ENCODE results near the gene LCMT2. TPM values are rescaled to one million over a fixed set of nuclear protein-coding genes. Genes with fewer than 3 reads are reported as not detected.

The LCMT2 gene
- total RNA-seq, 1 donor from 2014 or later = 9.6 TPM

DNA sequence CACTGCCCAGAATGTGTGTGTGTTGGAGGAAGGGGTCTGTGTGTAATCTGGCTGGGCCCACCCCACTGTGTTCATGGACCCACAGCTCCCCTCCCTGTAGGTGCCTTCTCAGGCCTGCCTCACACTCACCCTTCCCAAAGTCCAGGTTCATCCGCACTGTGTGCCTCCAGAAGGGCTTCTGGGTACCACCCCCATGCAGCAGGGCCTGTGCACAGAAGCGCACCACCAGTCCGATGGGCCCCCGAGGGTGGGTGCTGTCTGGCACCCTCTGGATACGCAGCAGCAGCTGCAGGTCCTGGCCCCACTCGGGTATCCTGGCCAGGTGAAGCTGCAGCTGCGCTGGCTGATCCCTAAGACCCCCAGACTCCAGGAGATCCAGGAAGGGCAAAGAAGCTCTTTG is 50.9 kb downstream of the LCMT2 start:
- DNase-seq (ENCODE audit: low spot score) = no peak
- Mint-ChIP-seq H3K27ac (ENCODE audit: unreplicated experiment) (no peak overlapping the region), H3K27me3 (ENCODE audit: unreplicated experiment) (peaks cover 8% of the 10 kb centered on the region), H3K4me1 (ENCODE audit: unreplicated experiment) (peaks cover 19% of the 10 kb centered on the region), H3K9me3 (ENCODE audit: unreplicated experiment) (no peaks in the 10 kb centered on the region), H3K4me3 (ENCODE audit: unreplicated experiment) (no peak overlapping the region), H3K36me3 (ENCODE audit: low read depth, unreplicated experiment) (peaks cover 8% of the 10 kb centered on the region)
- TF ChIP-seq, protein P1, sequence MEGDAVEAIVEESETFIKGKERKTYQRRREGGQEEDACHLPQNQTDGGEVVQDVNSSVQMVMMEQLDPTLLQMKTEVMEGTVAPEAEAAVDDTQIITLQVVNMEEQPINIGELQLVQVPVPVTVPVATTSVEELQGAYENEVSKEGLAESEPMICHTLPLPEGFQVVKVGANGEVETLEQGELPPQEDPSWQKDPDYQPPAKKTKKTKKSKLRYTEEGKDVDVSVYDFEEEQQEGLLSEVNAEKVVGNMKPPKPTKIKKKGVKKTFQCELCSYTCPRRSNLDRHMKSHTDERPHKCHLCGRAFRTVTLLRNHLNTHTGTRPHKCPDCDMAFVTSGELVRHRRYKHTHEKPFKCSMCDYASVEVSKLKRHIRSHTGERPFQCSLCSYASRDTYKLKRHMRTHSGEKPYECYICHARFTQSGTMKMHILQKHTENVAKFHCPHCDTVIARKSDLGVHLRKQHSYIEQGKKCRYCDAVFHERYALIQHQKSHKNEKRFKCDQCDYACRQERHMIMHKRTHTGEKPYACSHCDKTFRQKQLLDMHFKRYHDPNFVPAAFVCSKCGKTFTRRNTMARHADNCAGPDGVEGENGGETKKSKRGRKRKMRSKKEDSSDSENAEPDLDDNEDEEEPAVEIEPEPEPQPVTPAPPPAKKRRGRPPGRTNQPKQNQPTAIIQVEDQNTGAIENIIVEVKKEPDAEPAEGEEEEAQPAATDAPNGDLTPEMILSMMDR (IDR thresholded peaks at IDR 0.05; ENCODE audit: unreplicated experiment) = no peak

DNA sequence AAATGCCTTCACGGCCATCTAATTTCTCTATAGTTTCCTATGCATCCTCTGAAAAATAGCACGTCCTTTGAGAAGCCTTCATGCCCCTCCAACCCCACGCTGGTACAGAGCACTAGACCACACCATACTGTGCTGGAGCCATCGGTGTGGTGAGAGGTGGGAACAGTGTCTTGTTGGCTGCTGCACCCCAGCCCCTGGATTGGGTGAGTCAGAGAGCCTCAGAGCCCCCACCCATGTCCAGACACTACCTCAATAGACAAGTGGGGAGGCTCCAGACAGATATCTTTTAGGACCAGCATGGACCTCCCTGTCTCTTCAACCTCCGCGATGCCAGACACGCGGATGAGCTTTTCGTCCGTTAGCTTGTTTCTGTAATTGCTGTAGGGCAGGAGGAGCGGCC is 51.5 kb downstream of the LCMT2 start:
- Mint-ChIP-seq H3K4me1 (ENCODE audit: unreplicated experiment) (peaks cover 13% of the 10 kb centered on the region), H3K27ac (ENCODE audit: unreplicated experiment) (no peak overlapping the region), H3K9me3 (ENCODE audit: unreplicated experiment) (no peaks in the 10 kb centered on the region), H3K27me3 (ENCODE audit: unreplicated experiment) (peaks cover 6% of the 10 kb centered on the region), H3K4me3 (ENCODE audit: unreplicated experiment) (no peak overlapping the region), H3K36me3 (ENCODE audit: low read depth, unreplicated experiment) (peaks cover 8% of the 10 kb centered on the region)
- DNase-seq (ENCODE audit: low spot score) = no peak
- TF ChIP-seq, protein P1 (IDR thresholded peaks at IDR 0.05; ENCODE audit: unreplicated experiment) = no peak

DNA sequence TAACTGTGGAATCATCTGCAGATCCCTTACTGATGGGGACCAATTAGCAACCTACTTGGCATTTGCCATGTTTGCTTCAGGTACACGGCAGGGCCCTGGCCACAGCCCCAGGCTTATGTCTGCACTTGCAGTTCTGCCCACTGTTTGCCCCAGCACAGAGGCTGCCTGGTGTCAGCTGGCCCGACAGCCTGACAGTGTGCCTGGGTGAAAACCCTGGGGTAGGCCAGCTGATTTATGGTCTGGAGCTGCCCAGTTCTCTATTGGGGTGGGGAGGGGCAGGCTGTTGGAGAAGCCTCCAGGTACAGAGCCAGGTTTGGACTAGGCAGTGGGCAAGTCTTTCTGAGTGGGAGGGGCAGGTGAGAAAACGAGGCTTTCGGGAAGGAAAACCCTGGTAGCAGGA is 52.5 kb downstream of the LCMT2 start:
- TF ChIP-seq, protein P1 (IDR thresholded peaks at IDR 0.05; ENCODE audit: unreplicated experiment) = no peak
- H3K27me3 Mint-ChIP-seq (ENCODE audit: unreplicated experiment) = peaks cover 6% of the 10 kb centered on the region
- no peak overlapping the region for H3K4me3 Mint-ChIP-seq (ENCODE audit: unreplicated experiment)
- H3K36me3 Mint-ChIP-seq (ENCODE audit: low read depth, unreplicated experiment) = peaks cover 8% of the 10 kb centered on the region
- no peak overlapping the region for H3K27ac Mint-ChIP-seq (ENCODE audit: unreplicated experiment)
- no peak for DNase-seq (ENCODE audit: low spot score)
- peaks cover 3% of the 10 kb centered on the region for H3K4me1 Mint-ChIP-seq (ENCODE audit: unreplicated experiment)
- H3K9me3 Mint-ChIP-seq (ENCODE audit: unreplicated experiment) = no peaks in the 10 kb centered on the region

DNA sequence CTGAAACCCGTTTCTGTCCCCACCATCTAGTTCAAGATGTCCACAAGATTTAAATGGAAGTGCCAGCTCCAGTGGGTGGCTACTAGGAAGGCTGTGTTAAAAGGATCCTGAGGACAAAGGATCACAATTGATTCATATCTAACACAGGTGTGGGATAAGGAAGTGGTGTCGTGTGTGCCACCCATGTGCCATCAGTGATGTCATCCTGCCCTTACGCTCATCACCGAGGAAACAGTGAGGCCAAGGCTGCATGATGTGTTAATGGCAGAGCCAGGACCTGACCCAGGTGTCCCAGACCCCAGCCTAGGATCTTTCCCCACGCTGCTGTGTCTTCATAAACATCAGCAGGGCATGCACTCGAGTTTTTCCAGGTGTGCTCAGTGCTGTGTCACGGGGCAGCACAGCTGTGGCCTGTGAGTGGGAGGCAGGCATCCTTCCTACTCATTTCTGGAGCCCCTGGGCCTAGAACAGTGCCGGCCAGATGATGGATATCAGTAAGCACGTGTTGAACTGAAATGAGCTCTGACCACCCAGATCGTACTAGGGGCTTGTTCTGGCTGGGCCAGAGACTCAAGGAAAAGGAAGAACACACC is 53.0 kb downstream of the LCMT2 start:
- H3K4me1 Mint-ChIP-seq (ENCODE audit: unreplicated experiment) = peaks cover 3% of the 10 kb centered on the region
- TF ChIP-seq, protein P1 (IDR thresholded peaks at IDR 0.05; ENCODE audit: unreplicated experiment) = no peak
- no peaks in the 10 kb centered on the region for H3K9me3 Mint-ChIP-seq (ENCODE audit: unreplicated experiment)
- H3K4me3 Mint-ChIP-seq (ENCODE audit: unreplicated experiment) = no peak overlapping the region
- DNase-seq (ENCODE audit: low spot score) = no peak
- H3K36me3 Mint-ChIP-seq (ENCODE audit: low read depth, unreplicated experiment) = peaks cover 8% of the 10 kb centered on the region
- H3K27me3 Mint-ChIP-seq (ENCODE audit: unreplicated experiment) = peaks cover 6% of the 10 kb centered on the region
- no peak overlapping the region for H3K27ac Mint-ChIP-seq (ENCODE audit: unreplicated experiment)

DNA sequence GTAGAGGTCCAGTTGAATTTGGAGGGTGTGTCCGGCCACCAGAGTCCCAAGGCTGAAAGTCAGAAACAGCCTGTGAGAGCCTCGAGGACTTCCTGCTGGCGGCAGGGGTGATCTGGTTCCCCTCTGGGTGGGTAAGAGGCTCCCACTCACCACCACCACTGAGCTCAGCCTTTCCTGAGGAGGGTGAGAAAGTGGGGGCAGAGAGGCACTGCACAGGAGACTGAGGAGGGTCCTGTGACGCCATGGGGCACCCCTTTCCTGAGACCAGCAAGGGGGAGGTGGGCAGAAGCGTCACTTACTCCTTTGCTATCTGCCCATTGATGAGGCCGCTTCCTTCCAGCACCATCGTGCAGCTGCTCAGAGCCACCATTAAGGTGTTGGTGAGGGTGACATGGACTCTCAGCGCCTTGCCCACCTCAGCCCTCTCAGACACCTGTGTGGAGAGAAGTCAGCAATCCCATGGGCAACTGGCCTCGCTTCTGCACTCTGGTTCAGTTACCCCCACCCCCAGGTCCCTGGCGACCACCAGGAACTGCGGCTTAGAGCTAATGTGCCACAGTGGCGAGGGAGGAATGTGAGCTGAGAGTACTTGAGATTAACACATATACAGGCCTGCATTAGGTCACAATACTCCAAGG is 53.7 kb downstream of the LCMT2 start:
- H3K4me3 Mint-ChIP-seq (ENCODE audit: unreplicated experiment) = no peak overlapping the region
- TF ChIP-seq, protein P1 (IDR thresholded peaks at IDR 0.05; ENCODE audit: unreplicated experiment) = no peak
- no peaks in the 10 kb centered on the region for H3K9me3 Mint-ChIP-seq (ENCODE audit: unreplicated experiment)
- H3K36me3 Mint-ChIP-seq (ENCODE audit: low read depth, unreplicated experiment) = peaks cover 8% of the 10 kb centered on the region
- DNase-seq (ENCODE audit: low spot score) = no peak
- H3K27me3 Mint-ChIP-seq (ENCODE audit: unreplicated experiment) = peaks cover 6% of the 10 kb centered on the region
- H3K4me1 Mint-ChIP-seq (ENCODE audit: unreplicated experiment) = peaks cover 3% of the 10 kb centered on the region
- no peak overlapping the region for H3K27ac Mint-ChIP-seq (ENCODE audit: unreplicated experiment)

Measured in endothelial cell (in vitro differentiated cells).